Right ventricle myocardium superior (tissue), 1 donor: Measurements from ENCODE around the gene OPHN1. TPM values are rescaled to one million over a fixed set of nuclear protein-coding genes. Genes with fewer than 3 reads are reported as not detected.

Source experiments
- ATAC-seq: fragments of 200-7000 bp; cut with Tn5 transposase; one replicate; pipeline ENCODE4 v1.9.1; 2020; ENCODE audit warnings: mild to moderate bottlenecking; ENCODE audit not compliant: poor library complexity
- DNase-seq: peaks from one replicate; pipeline ENCODE4 v3.0.0-alpha.2; 2020
- intact Hi-C: fragments of 100-400 bp; cut with DNase I; formaldehyde crosslinking; loops from one replicate; pipeline ENCODE4 v1.11.2; 2022
- total RNA-seq: library from RNA; stranded (reverse); fragmentation: NEBNext Ultra II Directional; extraction: Animal tissue kit (Norgen Biotek cat#: 25700); gene quantifications from one replicate; pipeline ENCODE4 v1.2.1, GENCODE V29; 2021
- donor health status: DM: no; HTN: yes; CAD: no; lungs with severe emphysema.

Gene OPHN1
- total RNA-seq, 1 donor from 2014 or later: 4.3 TPM

DNA sequence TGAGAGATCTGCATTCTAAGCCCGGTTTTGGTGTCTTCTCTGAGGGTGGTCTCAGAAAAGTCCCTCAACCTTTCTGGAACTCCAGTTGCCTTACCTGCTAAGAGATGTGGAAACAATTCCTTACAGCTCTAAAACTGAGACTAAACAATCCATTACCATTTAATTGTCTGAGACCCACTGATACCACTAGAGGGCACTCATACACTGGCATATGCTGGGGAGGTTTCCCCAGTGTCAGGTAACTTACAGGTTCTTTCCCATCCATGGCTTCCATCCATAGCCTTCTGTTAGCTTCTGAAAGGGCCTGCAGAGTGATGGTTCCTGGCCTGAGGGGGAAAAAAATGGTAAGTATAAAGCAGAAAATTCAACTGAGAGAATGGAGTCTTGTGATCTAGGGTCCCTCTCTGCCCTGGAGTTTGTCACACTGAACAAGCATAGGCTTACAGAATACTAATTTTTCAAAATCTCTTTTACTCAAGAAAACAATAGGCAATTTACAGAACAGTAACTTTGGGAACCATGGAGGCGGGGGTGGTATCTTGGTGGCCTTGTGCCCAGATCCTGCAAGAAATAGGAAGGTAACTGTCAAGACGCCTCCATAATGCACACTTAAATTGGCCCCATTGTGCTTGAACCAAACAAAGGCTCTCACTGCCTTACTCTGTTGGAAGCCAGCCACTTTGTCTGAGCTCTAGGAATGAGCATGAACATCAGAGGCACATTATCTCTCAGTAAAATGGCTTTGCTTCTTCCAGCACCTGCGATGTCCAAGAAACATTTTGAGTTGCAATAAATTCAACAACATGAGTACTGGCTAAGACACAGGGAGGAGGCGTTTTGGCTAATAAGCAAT lies 236.1 kb downstream of the OPHN1 start:
- ATAC-seq (peak; percentile 43), DNase-seq (no peak)
- intact Hi-C loops: loop anchor here (5.0 kb wide), 1 partner anchor 265 kb away; no protein-coding TSS in a partner anchor

DNA sequence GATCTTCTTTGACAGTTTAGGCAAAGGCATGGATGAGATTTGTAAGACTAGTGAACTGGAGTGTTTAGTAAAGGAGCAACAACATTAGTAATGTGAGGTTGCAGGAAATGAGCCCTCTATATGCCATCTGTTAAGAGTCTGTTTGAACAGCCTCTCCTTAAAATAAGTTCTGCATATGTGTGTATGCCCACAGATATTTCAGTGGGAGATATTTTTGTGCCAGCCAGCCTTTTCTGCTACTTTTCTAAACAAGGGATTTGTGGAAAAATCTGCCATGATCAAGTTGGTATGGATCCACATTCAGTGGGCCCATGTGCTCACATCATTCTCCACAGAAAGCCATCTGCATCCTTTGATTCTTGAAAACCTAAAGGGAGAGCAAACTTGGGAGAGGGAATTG lies 237.7 kb downstream of the OPHN1 start:
- intact Hi-C loops: loop anchor here (5.0 kb wide), 1 partner anchor 267 kb away; no protein-coding TSS in a partner anchor
- no peak for DNase-seq
- ATAC-seq: no peak

GRCh38 chrX:68193786-68194185 lies 239.5 kb downstream of the OPHN1 start:
- DNase-seq (no peak), ATAC-seq (no peak)
- intact Hi-C loops: no loop called here

DNA sequence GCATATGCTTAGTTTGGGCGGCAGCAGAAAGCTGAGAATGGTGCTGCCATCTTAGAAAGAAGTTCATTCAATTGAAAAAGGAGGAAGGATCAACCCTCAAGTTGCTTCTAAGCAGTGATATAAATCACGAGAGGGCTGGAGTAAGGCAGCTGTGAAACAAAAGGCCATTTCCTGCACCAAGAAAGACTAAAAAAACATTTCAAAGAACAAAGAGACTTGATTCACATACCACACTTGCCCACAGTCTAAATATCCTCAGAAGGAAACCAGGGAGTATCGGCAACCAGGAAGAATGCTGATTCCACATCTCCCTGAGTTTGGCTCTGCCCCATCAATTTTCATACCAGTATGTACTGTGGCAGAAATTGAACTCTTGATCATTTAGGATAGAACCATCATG lies 240.1 kb downstream of the OPHN1 start:
- intact Hi-C loops: no loop called here
- DNase-seq (no peak), ATAC-seq (no peak)

- intact Hi-C loops: no loop called here
- no peak for ATAC-seq
Measured at GRCh38 chrX:68190799-68191198, 242.5 kb downstream of the OPHN1 start.

GRCh38 chrX:68186552-68187262 lies 246.6 kb downstream of the OPHN1 start:
- ATAC-seq: no peak
- no peak for DNase-seq
- intact Hi-C loops: no loop called here

More at GRCh38 chrX:68190799-68191198, 242.5 kb downstream of the OPHN1 start:
- no peak for DNase-seq

DNA sequence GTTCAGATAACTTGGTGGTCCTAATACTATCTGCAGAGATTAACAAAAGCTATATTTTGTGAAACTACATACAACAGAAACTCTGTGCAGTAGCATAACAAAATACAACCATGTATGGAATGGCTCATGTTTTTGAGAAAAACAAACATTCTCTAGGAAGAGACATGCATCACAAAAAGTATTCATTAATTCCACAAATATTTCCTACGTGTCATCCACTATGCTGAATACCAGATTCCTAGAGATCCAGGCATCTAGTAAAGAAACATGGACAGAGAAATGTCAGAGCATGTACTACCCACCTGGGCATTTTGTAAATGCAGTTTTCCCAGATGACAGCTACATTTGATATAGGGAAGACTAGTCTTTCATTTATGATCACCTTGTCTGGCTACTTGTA lies 248.1 kb downstream of the OPHN1 start:
- DNase-seq (no peak), ATAC-seq (no peak)
- intact Hi-C loops: no loop called here

DNA sequence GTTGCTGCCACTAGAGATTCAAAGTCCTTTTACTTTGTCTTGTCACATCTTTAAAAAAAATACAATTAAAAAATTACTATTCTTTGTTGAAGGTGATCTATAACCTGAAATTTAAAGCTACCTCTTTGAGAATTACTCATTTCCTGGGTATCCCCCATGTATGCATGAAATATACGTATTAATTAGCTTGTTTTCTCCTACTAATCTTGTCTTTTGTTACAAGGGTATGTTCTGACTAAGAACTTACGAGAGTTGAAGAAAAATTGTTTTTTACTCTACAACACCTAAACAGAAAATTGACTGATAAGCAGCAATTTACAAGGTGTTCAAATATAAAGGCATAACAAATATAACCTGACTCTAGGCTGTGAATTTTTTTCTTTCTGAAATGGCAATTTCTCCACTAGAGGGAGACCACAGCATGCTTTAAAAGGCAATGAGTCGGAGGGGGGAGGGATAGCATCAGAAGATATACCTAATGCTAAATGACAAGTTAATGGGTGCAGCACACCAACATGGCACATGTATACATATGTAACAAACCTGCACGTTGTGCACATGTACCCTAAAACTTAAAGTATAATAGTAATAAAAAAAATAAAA lies 249.6 kb downstream of the OPHN1 start:
- intact Hi-C loops: no loop called here
- no peak for DNase-seq
- no peak for ATAC-seq

GRCh38 chrX:68180579-68180978 lies 252.7 kb downstream of the OPHN1 start:
- ATAC-seq (no peak), DNase-seq (no peak)
- intact Hi-C loops: no loop called here

DNA sequence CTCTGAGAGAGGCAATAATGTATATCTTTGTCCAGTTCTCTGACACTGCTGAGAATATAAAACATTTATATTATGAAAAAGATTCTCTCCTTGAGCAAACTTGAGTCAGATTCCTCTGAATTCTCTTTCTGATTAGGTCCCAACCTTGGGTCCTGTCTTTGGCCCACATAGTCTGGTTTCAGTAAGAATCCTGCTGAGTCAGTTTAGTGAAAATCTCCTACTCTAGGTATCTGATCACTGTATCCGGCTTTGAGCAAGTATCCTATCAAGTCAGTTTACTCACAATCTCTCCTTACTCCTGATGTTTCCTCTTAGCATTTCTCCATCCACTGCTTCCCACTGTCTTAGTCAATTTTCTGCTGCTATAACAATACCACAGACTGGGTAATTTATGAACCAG lies 253.9 kb downstream of the OPHN1 start:
- intact Hi-C loops: no loop called here
- ATAC-seq: no peak
- DNase-seq: no peak

DNA sequence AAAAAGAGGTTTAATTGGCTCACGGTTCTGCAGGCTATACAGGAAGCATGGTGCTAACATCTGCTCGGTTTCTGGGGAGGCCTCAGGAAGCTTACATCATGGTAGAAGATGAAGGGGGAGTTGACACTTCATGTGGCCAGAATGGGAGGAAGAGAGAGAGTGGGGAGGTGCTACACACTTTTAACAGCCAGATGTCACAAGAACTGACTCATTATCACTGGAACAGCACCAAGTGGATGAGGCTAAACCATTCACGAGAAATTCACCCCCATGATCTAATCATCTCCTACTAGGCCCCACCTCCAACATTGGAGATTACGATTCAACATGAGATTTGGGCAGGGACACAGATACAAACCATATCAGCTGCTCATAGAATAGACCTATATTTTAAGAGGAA lies 255.8 kb downstream of the OPHN1 start:
- ATAC-seq: no peak
- intact Hi-C loops: no loop called here
- no peak for DNase-seq

GRCh38 chrX:68175562-68175961 lies 257.7 kb downstream of the OPHN1 start:
- peak; percentile 27 for ATAC-seq
- intact Hi-C loops: no loop called here

GRCh38 chrX:68163441-68163840 lies 269.9 kb downstream of the OPHN1 start:
- intact Hi-C loops: no loop called here
- ATAC-seq: no peak

More at GRCh38 chrX:68175562-68175961, 257.7 kb downstream of the OPHN1 start:
- no peak for DNase-seq

GRCh38 chrX:68147848-68148247 lies 285.4 kb downstream of the OPHN1 start:
- intact Hi-C loops: no loop called here
- DNase-seq: no peak
- no peak for ATAC-seq

More at GRCh38 chrX:68163441-68163840, 269.9 kb downstream of the OPHN1 start:
- no peak for DNase-seq

- DNase-seq (no peak), ATAC-seq (peak; percentile 61)
- intact Hi-C loops: no loop called here
Measured at GRCh38 chrX:68146054-68146453, 287.2 kb downstream of the OPHN1 start.

DNA sequence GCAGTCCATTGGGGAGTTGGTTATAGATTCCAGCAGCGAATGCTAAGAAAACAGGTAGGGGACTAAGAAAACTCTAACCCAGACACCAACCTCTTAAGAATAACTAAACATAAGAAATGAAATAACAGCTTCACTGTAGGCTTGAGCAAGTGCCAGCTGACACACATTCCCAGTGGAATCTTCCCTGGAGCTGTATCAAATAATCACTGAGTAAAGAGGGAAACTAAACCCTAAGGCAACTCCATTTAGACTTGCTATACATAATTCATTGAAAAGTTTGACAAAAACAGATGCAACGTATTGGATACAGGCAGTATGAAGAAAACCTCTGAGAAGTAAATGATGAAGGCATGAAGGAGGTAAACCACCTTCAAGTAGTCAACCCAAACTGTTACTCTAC lies 293.5 kb downstream of the OPHN1 start:
- intact Hi-C loops: no loop called here
- no peak for ATAC-seq
- DNase-seq: no peak

DNA sequence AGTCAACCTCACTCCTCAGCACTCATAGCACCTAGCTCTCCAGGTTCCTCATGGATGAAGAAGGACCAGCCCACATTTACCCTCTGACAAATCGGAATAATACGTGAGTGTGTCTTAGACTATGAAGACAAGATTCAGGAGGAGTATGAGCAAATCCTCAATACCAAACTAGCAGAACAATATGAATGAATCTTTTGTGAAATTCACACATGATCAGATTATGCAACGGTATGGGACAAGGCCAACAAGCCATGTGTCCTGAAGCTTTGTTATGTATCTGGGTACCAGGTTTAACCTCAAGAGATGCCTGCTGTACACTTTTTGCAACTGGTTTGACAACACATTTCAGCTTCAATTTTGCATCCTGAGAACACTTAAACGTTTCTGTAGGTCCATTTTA lies 300.1 kb downstream of the OPHN1 start:
- intact Hi-C loops: no loop called here
- ATAC-seq (no peak), DNase-seq (no peak)

DNA sequence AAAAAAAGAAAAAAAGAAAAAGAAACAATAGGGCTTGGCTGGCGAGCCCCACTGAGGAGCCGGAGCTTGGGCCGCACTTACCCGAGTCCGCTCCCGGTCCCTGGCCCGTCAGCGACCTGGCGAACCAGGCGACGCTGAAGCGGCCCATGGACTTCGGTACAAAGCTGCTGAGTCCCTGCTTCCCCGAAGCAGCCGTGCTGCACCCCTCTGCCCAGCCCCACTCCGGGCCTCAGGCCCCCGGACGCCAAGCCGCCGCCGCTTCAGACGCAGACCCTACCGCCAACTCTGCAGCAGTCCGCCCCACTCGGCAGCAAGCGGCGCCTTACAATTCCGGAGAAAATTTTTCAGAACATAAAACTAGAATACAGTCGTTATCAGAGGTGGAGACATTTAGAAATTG lies 300.5 kb downstream of the OPHN1 start:
- ATAC-seq: no peak
- intact Hi-C loops: no loop called here
- no peak for DNase-seq

- intact Hi-C loops: no loop called here
- ATAC-seq (no peak), DNase-seq (no peak)
Measured at GRCh38 chrX:68121835-68122234, 311.5 kb downstream of the OPHN1 start.

DNA sequence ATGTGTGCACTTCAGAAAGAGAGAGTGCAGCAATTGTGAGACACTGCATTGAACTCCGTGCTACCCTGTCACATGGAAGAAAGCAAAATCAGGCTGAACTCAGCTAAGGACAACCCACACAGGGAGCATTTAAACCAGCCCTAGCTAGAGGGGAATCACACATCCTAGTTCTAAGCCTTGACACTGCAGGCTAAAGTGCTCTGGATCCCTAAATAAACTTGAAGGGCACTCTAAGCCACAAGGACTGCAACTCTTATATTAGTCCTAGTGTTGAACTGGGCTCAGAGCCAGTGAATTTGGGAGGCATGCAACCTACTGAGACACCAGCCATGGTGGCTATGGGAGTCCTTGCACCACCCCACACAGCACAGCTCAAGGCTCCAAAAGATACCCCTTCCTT lies 311.9 kb downstream of the OPHN1 start:
- intact Hi-C loops: no loop called here
- ATAC-seq: no peak

More for the DNA sequence above, 311.9 kb downstream of the OPHN1 start:
- DNase-seq: no peak
